Left renal pelvis (tissue), 4 donors: ENCODE results near the gene PGM5. TPM values are rescaled to one million over a fixed set of nuclear protein-coding genes. Genes with fewer than 3 reads are reported as not detected.

Source experiments
- DNase-seq, 4 donors: peaks; one replicate each; pipeline ENCODE4 v3.0.0-alpha.2; 2013; ENCODE audit warnings: low read depth in 4 of 4, low spot score in 3 of 4
- polyA plus RNA-seq, 4 donors: library from polyadenylated mRNA; unstranded; fragments of 120-200 nt; gene quantifications; one replicate each; pipeline ENCODE4 v1.2.1, GENCODE V29; 2013; ENCODE audit not compliant: insufficient read length in 4 of 4

PGM5 gene
- polyA plus RNA-seq, 4 donors: 38.5 to 67.1 (median 47.8) TPM

GRCh38 chr9:68492806-68493205 is 136.4 kb downstream of the PGM5 start:
- no peak for DNase-seq

GRCh38 chr9:68493541-68493940 is 137.1 kb downstream of the PGM5 start:
- DNase-seq: no peak

- no peak for DNase-seq
These were observed 137.7 kb downstream of the PGM5 start for GRCh38 chr9:68493958-68494577.

- no peak for DNase-seq
These were observed 138.8 kb downstream of the PGM5 start for GRCh38 chr9:68495247-68495646.

- DNase-seq: no peak
These were observed 139.9 kb downstream of the PGM5 start for GRCh38 chr9:68496356-68496755.

GRCh38 chr9:68497629-68498028 is 141.2 kb downstream of the PGM5 start:
- no peak for DNase-seq

DNA sequence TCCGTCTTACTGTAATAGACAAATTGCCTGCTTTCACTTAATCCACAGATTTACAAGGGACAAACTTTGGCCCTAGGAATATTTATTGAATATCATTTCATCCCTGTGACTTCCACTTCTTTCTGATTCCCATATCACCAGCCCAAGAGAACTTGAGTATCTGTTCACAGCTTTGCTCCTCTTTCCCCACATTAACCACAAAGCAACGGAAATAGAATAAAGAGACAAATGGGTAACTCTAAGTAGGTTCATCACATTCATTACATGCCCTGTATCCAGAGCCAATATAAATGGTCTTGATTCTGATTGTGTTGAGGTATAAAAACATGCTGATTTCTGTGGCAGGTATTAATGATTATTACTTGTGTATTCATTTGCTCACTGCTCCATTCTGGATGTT is 142.4 kb downstream of the PGM5 start:
- no peak for DNase-seq

- DNase-seq: no peak
These were observed 144.3 kb downstream of the PGM5 start for GRCh38 chr9:68500457-68501381.

- no peak for DNase-seq
These were observed 145.9 kb downstream of the PGM5 start for GRCh38 chr9:68502279-68502678.

DNA sequence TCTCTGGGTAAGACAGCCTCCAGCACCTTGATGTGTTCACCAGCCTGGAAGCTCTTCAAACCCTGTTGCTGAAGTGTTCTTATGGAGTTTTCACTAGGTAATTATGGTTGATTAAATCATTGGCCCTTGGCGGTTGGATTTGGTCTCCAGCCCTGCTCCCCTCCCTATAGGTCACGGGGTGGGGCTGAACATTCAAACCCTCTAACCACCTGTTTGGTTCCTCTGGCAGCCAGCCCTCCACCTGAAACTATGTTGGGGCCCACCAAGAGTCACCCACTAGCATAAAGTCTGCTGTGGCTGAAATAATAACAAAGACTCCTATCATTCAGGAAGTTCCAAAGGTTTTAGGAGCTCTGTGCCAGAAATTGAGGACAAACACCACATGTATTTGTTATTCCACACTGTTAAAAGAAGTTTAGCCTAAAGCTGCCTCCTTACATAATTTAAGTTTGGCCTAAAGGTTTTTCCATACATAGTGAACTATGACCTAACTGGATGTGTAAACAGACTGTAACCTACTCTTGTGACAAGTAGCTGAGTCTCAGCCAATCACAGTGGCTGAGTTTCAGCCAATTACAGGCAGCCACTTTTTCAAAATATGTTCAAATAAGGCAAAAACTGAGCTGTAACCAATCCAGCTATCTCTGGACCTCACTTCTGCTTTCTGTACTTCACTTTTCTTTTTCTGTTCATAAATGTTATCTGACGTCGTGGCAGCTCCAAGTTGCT is 149.4 kb downstream of the PGM5 start:
- DNase-seq: no peak

- no peak for DNase-seq
These were observed 150.1 kb downstream of the PGM5 start for GRCh38 chr9:68506551-68506950.

DNA sequence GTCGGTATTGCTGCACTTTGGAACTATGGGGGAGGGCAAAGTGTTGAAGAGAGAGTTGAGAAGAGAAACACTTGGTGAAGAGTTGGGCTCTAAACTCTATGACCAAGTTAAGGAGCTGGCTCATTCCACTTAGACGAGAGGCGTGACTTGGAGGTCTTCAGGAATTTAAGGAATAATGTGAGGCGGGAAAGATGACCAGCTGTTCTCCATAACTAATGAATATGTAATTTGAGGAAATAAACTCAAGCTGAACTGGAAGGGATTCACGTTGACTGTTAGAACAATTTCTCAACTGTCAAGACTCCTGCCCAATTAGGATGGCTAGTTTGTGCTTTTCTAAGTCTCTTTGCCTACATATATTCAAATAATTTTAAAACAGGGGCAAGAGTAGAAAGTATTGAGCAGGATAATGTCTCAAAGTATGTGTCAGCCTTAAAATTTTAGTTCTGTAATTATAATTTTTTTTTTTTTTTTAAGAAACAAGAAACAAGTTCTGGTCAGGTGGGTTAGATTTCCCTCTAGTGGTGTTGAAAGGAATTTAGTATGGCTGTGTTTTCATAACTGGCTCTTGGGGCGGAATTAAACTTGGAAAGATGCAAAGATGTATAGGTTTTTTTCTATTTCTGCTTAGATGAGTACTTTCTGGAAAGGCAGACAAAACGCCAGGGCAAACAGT is 150.9 kb downstream of the PGM5 start:
- peak in 1 of 4 donors; percentile 51 for DNase-seq

DNA sequence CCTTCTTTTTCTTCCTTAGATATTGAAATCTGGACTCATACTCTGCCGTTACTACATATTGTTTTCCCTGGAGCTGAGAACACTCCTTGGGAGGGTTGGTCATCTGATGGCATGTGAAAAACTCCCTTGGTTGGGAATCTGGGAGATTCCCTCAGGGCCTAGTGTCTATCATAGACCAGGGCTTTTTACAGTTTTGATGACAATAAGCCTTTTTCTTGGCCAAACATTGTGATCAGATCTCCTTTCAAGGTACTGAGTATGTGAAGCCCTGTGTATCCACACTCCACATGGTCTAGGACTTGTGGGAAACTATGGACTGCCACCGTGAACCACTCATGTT is 151.4 kb downstream of the PGM5 start:
- DNase-seq: no peak

GRCh38 chr9:68508547-68508946 is 152.1 kb downstream of the PGM5 start:
- no peak for DNase-seq

DNA sequence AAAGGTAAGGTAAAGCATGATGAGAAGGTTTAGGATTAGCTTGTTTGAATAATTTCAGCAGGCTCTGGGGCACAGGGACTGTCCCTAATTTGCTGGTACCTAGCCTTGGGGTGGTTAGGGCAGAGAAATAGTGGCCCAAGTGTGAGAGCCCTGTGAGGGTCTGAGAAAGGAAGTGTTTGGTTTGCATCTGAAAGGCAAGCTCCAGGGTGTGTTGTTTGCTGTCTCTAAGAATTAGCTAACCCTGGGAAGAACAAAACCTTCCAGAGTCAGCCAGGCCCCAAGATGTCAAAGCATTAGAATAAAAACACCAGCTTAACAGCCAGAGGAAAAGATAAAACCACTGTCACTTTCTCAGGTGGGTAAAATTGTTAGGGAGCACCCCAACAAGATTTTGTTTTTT is 153.3 kb downstream of the PGM5 start:
- DNase-seq: no peak

GRCh38 chr9:68513385-68513784 is 157.0 kb downstream of the PGM5 start:
- DNase-seq: no peak

GRCh38 chr9:68513981-68514380 is 157.6 kb downstream of the PGM5 start:
- DNase-seq: no peak

DNA sequence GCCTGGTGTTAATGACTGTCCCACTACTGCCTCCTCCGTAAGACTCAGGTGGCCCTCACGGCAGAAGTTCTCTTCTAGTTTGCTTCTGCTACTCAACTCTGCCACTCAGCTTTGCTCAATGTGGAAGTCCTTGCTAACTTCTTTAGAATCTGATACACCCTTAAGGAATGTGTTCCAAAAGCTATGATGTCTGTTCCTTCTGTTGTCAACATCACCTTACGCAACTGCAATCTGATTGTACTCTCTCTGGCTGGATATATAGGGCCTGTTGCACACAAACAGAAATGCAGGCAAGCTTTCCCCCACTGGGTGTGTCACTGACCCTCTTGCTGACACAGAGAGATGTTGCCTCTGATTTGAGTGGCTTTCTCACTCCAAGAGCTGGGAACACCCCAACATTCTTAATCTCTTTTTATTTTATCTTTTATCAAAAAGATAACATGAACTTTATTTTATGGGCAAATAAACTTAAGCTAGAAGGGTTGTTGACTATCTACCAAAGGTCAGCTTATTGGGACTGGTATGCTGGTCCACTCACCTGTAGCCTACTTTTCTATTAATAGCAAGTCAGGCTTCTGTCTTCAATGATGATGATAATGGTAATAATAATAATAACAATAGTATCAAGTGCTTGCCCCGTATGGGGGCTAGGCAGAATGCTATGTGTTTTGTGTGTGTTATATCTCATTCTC is 159.1 kb downstream of the PGM5 start:
- no peak for DNase-seq

- no peak for DNase-seq
These were observed 165.7 kb downstream of the PGM5 start for GRCh38 chr9:68522131-68522530.

GRCh38 chr9:68522954-68523353 is 166.5 kb downstream of the PGM5 start:
- no peak for DNase-seq
